ENCODE data around the gene XDH.

XDH gene

DNA sequence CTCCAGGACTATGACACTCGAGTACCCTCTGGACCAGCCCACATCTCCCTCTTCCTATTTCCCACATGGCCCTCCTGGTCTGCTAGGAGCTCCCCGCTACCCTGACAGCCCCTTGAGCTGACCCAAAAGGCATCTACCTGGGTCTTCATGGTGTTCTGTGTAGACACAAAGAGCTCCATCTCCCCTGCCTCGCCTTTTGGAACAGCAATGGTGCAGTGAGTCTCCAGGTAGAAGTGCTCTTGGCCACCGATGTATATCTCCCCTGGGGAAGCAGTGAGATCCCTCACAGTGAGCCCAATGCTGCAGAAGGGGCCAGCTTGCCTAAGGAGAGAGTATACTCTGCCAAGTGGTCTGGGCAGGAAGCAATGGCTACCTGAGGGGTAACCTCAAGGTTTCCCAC, 47.8 kb downstream of the XDH start:
- no peak for FAIRE-seq
- no peak for DNase-seq (ENCODE audit: low spot score)

DNA sequence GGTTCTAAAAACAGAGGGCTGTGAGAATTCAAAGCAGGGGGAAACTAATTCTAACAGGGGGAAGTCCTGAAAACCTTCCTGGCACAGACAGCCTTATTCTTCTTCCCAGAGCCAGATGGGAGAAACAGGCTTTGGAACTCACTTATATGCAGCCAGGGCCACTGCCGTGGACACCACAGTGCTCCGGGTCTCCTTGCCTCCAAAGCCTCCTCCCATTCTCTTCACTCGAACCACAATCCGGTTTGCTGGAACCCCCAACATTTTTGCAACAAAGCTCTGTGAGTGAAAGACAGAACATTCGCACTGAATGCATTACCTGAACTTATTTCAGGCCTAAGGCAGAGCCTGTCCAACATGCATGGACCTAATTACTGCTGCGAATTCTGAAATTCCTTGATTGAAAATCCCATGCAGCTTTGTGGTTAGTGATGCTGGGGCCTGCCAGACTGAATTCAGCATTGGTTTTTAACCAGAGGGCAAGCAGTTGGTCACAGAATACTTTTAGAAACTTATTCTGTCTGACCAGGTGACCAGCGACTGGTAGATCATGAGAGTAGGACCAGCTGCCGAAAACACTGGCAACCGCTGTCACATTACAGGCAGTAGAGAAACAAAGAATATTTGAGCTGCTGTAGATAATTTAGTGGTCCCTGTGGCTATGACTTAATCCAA, 48.6 kb downstream of the XDH start:
- no peak for DNase-seq (ENCODE audit: low spot score)
- FAIRE-seq, result no peak

- no peak for DNase-seq (ENCODE audit: low spot score)
- FAIRE-seq, result no peak
These were observed 49.2 kb downstream of the XDH start for GRCh38 chr2:31365348-31365747.

- DNase-seq (ENCODE audit: low spot score) (no peak), FAIRE-seq (no peak)
These were observed 50.4 kb downstream of the XDH start for GRCh38 chr2:31363956-31364750.

DNA sequence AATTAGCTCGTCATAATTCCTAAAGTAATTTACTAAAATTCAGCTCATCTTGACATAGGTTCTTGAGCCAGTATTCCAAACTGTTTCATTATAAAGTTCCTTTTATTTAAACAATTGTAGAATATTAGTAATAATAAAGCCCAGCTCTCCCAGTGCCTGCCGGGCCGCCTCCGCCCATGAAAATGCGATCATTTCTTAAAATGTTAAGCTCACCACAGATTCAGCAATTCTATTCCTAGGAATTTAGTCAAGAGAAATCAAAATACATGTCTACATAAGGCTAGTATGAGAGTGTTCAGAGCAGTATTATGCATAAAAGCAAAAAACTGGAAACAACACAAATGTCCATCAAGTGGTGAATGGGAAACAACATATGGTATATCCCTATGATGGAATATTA, 52.0 kb downstream of the XDH start:
- no peak for FAIRE-seq

GRCh38 chr2:31359229-31359628, 55.3 kb downstream of the XDH start:
- no peak for DNase-seq (ENCODE audit: low spot score)
- FAIRE-seq, result no peak

More for the DNA sequence above, 52.0 kb downstream of the XDH start:
- DNase-seq (ENCODE audit: low spot score), result no peak

GRCh38 chr2:31354837-31355236, 59.7 kb downstream of the XDH start:
- DNase-seq (ENCODE audit: low spot score) (no peak), FAIRE-seq (no peak)

- FAIRE-seq (no peak), DNase-seq (ENCODE audit: low spot score) (no peak)
These were observed 61.4 kb downstream of the XDH start for GRCh38 chr2:31353179-31353578.

GRCh38 chr2:31349684-31350083, 64.9 kb downstream of the XDH start:
- DNase-seq (ENCODE audit: low spot score) (no peak), FAIRE-seq (no peak)

- DNase-seq (ENCODE audit: low spot score) (no peak), FAIRE-seq (no peak)
These were observed 65.4 kb downstream of the XDH start for GRCh38 chr2:31349160-31349559.

- DNase-seq (ENCODE audit: low spot score), result no peak
- no peak for FAIRE-seq
These were observed 65.9 kb downstream of the XDH start for GRCh38 chr2:31348618-31349017.

GRCh38 chr2:31347750-31348149, 66.8 kb downstream of the XDH start:
- DNase-seq (ENCODE audit: low spot score) (no peak), FAIRE-seq (no peak)

DNA sequence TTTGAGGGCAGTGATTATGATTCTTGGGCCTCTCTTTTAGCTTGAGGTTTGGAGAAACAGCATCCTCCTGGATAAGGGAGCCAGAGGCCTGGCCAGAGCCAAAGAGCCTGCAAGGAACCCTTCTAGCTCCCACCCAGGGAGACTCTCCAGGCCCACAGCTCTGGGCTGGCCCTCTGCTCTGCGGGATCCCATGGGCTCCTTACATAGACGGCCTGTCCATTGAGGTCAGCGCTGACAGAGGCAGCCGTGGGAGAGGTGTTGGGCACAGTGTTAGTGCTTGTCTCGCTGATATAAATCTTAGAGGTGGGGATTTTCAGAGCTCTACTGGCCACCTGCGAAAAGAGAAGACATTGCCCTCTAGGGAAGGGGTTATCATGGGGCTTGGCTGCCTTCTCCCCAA, 67.2 kb downstream of the XDH start:
- no peak for FAIRE-seq

DNA sequence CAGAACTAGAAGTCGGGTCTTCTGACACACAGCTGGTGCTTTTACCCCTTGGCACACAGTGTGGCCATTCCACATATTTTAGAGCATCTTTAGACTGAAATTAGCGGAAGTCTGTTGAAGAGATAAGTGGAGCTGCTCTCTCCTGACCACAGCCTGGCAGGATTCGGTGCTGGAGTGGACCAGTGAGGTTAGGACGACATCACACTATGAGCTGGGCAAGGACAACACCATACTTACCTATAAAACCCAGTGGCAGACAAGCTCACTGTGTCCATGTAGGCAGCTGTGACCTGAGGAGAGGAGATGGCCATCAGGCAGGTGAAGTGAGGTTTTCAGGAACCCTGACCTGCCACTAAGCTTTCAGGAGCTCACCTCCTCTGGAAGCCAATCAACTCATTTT, 70.1 kb downstream of the XDH start:
- FAIRE-seq (peak; percentile 88), DNase-seq (ENCODE audit: low spot score) (no peak)

More for the DNA sequence above, 67.2 kb downstream of the XDH start:
- DNase-seq (ENCODE audit: low spot score), result no peak

DNA sequence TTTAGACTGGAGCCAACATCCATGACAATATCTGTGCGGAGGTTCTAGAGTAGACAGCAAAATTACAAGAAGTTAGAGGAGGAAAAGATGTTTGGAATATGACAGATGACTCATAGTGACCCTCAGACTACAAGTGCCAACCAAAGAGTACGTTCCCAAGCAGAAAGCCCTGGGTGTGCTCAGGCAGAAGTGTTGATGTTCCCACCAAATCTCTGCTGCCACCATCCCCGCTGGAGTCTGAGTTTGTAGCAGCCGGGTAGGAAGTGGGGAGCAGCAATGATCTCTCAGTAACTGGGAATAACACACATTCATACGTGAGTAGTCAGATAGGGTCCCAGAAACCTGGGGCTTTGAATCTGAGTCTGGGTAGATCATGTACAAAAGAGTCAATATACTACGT, 73.2 kb downstream of the XDH start:
- FAIRE-seq, result no peak
- no peak for DNase-seq (ENCODE audit: low spot score)

DNA sequence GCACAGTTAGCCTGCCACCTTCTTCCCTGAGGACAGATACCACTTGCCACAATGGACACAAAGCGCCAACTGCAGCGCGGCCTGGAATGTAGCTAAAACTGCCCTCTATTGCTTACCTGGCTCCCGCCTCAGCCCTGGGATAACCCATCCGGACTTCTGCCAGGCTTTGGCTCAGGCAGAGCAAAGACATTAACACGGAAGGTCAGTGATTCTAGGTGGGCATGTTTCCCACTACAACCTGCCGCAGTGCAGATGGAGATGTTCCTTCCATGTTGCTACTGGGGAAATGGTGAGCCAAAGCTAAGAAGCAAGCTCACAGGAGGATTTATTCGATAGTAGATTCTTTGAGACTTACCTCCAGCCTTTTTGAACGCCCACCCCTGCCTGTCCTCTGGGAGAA, 74.8 kb downstream of the XDH start:
- DNase-seq (ENCODE audit: low spot score) (no peak), FAIRE-seq (peak; percentile 58)

GRCh38 chr2:31337860-31338259, 76.7 kb downstream of the XDH start:
- FAIRE-seq (peak; percentile 35), DNase-seq (ENCODE audit: low spot score) (peak; percentile 73)

GRCh38 chr2:31337197-31337596, 77.3 kb downstream of the XDH start:
- FAIRE-seq, result peak; percentile 9
- DNase-seq (ENCODE audit: low spot score), result no peak

GRCh38 chr2:31335921-31336585, 78.5 kb downstream of the XDH start:
- FAIRE-seq (peak; percentile 59), DNase-seq (ENCODE audit: low spot score) (peak; percentile 60)

GRCh38 chr2:31334311-31335026, 80.1 kb downstream of the XDH start:
- FAIRE-seq, result no peak
- DNase-seq (ENCODE audit: low spot score), result peak; percentile 58

DNA sequence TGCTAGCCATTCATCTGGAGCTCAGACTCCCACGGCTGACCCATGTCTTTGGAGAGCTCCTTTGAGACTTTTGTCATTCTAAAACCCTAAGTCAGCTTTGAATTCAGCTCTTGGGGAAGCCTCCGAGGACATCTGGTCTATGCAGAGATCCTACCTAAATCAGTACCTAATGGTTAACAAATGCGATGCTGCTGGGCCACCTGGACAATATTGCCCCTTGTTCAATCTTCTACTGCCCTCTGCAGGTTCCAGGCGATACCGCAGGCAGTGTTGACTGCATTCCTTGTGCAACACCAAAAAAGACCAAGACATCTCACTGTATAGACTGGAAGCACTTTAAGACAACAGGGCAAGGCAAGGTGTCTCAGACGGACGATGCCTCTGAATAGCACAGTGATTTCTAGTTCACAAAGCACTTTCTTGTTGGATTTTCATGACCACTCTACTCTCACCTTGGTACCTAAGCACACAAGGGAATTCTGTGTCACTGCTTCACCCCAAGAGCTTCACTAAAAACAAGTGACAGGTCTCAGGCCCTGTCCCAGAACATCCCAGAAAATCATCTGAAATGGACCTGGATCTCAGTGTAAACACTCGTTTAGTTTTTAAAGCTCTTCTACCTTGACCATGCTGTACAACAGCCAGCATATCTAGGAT, 80.9 kb downstream of the XDH start:
- FAIRE-seq (peak; percentile 86), DNase-seq (ENCODE audit: low spot score) (peak; percentile 79)

Data from urothelium cell line (cell line).